Kidney (tissue), 14 donors: ENCODE measurements around the gene KCTD10. TPM values are rescaled to one million over a fixed set of nuclear protein-coding genes. Genes with fewer than 3 reads are reported as not detected.
A peak's percentile ranks its signal among the peaks of the same experiment; 100 is the strongest.

Experiments
- DNase-seq, 5 donors: peaks; one replicate each; pipeline ENCODE4 v3.0.0-alpha.2; 2013 to 2020
- FAIRE-seq: peaks from 2 replicates; lab custom pipeline; 2012; peaks lifted over from hg19 to GRCh38; lab: Jason Lieb, UNC
- H3K27ac ChIP-seq, 2 donors: one replicate each; pipeline ENCODE4 v1.7.0; 2013; ENCODE audit warnings: low read depth in 2 of 2, low read length in 2 of 2, inconsistent platforms in 1 of 2
- H3K27me3 ChIP-seq: one replicate; pipeline ENCODE4 v1.7.1; 2013; ENCODE audit warnings: low read length, inconsistent platforms; ENCODE audit not compliant: control insufficient read depth, insufficient read depth
- H3K36me3 ChIP-seq, 3 donors: one replicate each; pipeline versions ENCODE4 v1.7.0 to v1.7.1; 2013; ENCODE audit warnings: low read length in 3 of 3, control low read depth in 1 of 3, inconsistent platforms in 1 of 3; ENCODE audit not compliant: insufficient read depth in 3 of 3, control insufficient read depth in 2 of 3
- H3K4me1 ChIP-seq, 3 donors: one replicate each; pipeline versions ENCODE4 v1.7.0 to v1.7.1; 2013; ENCODE audit warnings: low read length in 3 of 3, inconsistent platforms in 1 of 3, low read depth in 1 of 3; ENCODE audit not compliant: control insufficient read depth in 2 of 3, insufficient read depth in 2 of 3
- H3K4me3 ChIP-seq, 3 donors: one replicate each; pipeline versions ENCODE4 v1.7.0 to v1.8.1; 2013; ENCODE audit warnings: low read length in 3 of 3, control low read depth in 1 of 3, inconsistent platforms in 1 of 3
- H3K9ac ChIP-seq, 3 donors: one replicate each; pipeline versions ENCODE4 v1.7.0 to v1.7.1; 2013; ENCODE audit warnings: low read length in 3 of 3, control low read depth in 1 of 3, inconsistent platforms in 1 of 3
- H3K9me3 ChIP-seq, 3 donors: one replicate each; pipeline versions ENCODE4 v1.7.0 to v1.7.1; 2013; ENCODE audit warnings: low read length in 3 of 3, control low read depth in 1 of 3, inconsistent platforms in 1 of 3; ENCODE audit not compliant: control insufficient read depth in 2 of 3, insufficient read depth in 1 of 3
- CTCF ChIP-seq: IDR thresholded peaks from 3 replicates; pipeline ENCODE4 v1.5.1; 2012; ENCODE audit warnings: mild to moderate bottlenecking, moderate library complexity, borderline replicate concordance; ENCODE audit not compliant: insufficient read depth; ENCODE audit errors: extremely low read depth
- intact Hi-C: fragments of 100-400 bp; cut with DNase I; formaldehyde crosslinking; loops from one replicate; pipeline ENCODE4 v1.11.1; 2022
- polyA plus RNA-seq: library from polyadenylated mRNA; stranded (reverse); fragments of 350-450 nt; fragmentation: Illumina TruSeq; extraction: RNeasy Lipid Tissue Mini Kit (QIAGEN cat#74804); gene quantifications from one replicate; pipeline ENCODE4 v1.2.3, GENCODE V29; 2014; ENCODE audit warnings: low read depth, low replicate concordance; ENCODE audit not compliant: insufficient read depth
- total RNA-seq: library from RNA; stranded (reverse); fragmentation: NEBNext Ultra II Directional; extraction: Animal tissue kit (Norgen Biotek cat#: 25700); gene quantifications from one replicate; pipeline ENCODE4 v1.2.1, GENCODE V29; 2021
- donor health status: control.
- donor health status: control.
- donor health status: control.
- donor health status: control.
- donor health status: control.
- donor health status: DM: yes; HTN: yes; CAD: no.
- donor health status: Normal renal cell carcinoma (clear cell type).

Gene KCTD10
- total and polyA plus RNA-seq, 2 donors from 2014 or later: 23.6 to 72.1 TPM

- H3K9ac ChIP-seq: no peak overlapping the region
These were observed 42.5 kb downstream of the KCTD10 start for GRCh38 chr12:109434582-109434981.

GRCh38 chr12:109433618-109434017 lies 43.5 kb downstream of the KCTD10 start:
- FAIRE-seq (no peak), DNase-seq (peak in 1 of 5 donors; percentile 71)
- H3K4me1 ChIP-seq: peaks cover 0 to 5% (median 0%) of the 10 kb centered on the region in 3 donors
- TF ChIP-seq CTCF: no peak
- H3K9ac ChIP-seq: no peak overlapping the region
- no peak overlapping the region for H3K4me3 ChIP-seq
- intact Hi-C loops: loop anchor here (5.0 kb wide), 1 partner anchor 44 kb away; the partner anchor contains the start of genes KCTD10 and UBE3B
- no peaks in the 10 kb centered on the region for H3K9me3 ChIP-seq
- H3K36me3 ChIP-seq: no peaks in the 10 kb centered on the region
- H3K27ac ChIP-seq: no peak overlapping the region
- no peaks in the 10 kb centered on the region for H3K27me3 ChIP-seq

More at GRCh38 chr12:109434582-109434981, 42.5 kb downstream of the KCTD10 start:
- Histone ChIP-seq H3K4me1 (peaks cover 0 to 5% (median 0%) of the 10 kb centered on the region in 3 donors), H3K27ac (no peak overlapping the region), H3K9me3 (no peaks in the 10 kb centered on the region), H3K4me3 (no peak overlapping the region), H3K36me3 (no peaks in the 10 kb centered on the region), H3K27me3 (no peaks in the 10 kb centered on the region)
- intact Hi-C loops: loop anchor here (5.0 kb wide), 1 partner anchor 43 kb away; the partner anchor contains the start of genes KCTD10 and UBE3B
- no peak for DNase-seq
- no peak for TF ChIP-seq CTCF
- no peak for FAIRE-seq

- H3K4me3 ChIP-seq: no peak overlapping the region
- no peaks in the 10 kb centered on the region for H3K36me3 ChIP-seq
- FAIRE-seq (no peak), DNase-seq (peak; percentile 88 to 90 (median 89))
- H3K9me3 ChIP-seq: no peaks in the 10 kb centered on the region
- H3K9ac ChIP-seq: peak overlapping the region in 1 of 3 donors; percentile 10
- no peaks in the 10 kb centered on the region for H3K27me3 ChIP-seq
- TF ChIP-seq CTCF: peak; percentile 78
- H3K4me1 ChIP-seq: peaks cover 0 to 5% (median 0%) of the 10 kb centered on the region in 3 donors
- H3K27ac ChIP-seq: no peak overlapping the region
- intact Hi-C loops: loop anchor here (5.0 kb wide), 1 partner anchor 44 kb away; the partner anchor contains the start of genes KCTD10 and UBE3B
These were observed 44.2 kb downstream of the KCTD10 start for GRCh38 chr12:109432842-109433304.
